ENCODE results near the gene LRP4.

The LRP4 gene

DNA sequence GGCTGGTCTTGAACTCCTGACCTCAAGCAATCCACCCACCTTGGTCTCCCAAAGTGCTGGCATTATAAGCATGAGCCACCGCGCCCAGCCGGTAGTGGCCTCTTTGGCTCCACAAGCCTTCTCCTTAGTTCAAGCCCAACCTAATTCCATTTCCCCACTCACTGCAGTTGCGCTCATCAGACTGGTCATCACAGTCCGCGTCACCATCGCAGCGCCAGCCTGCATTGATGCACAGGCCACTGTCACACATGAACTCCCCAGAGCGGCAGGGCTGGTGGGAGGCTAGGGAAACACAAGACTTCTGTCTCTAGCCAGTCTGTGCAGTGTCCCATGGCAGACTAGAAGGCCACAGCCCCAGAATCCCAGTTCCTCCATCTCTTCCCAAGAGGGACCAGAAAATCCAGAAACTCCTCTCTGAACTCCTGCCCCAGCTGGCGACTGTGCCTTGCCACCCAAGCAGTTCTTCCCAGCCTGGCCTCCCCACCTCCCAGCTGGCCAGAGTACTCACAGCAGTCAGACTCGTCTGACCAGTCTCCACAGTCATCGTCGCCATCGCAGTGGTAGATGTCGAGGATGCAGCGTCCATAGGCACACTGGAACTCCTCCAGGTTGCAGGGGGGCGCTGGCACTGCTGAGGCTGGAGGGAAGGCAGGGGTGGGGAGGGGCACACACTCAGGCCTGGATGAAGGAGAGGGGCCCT is 19.8 kb downstream of the LRP4 start:
- TF ChIP-seq, protein P1, sequence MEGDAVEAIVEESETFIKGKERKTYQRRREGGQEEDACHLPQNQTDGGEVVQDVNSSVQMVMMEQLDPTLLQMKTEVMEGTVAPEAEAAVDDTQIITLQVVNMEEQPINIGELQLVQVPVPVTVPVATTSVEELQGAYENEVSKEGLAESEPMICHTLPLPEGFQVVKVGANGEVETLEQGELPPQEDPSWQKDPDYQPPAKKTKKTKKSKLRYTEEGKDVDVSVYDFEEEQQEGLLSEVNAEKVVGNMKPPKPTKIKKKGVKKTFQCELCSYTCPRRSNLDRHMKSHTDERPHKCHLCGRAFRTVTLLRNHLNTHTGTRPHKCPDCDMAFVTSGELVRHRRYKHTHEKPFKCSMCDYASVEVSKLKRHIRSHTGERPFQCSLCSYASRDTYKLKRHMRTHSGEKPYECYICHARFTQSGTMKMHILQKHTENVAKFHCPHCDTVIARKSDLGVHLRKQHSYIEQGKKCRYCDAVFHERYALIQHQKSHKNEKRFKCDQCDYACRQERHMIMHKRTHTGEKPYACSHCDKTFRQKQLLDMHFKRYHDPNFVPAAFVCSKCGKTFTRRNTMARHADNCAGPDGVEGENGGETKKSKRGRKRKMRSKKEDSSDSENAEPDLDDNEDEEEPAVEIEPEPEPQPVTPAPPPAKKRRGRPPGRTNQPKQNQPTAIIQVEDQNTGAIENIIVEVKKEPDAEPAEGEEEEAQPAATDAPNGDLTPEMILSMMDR (IDR thresholded peaks at IDR 0.05; ENCODE audit: low read depth, low read length), result no peak
- peaks cover 4% of the 10 kb centered on the region for H3K9me3 ChIP-seq (ENCODE audit: severe bottlenecking)
- H3K27me3 ChIP-seq (ENCODE audit: insufficient read depth, low read depth, severe bottlenecking), result no peaks in the 10 kb centered on the region
- DNase-seq, result no peak
- H3K27ac ChIP-seq, result no peak overlapping the region
- peaks cover 41% of the 10 kb centered on the region for H3K36me3 ChIP-seq
- no peak overlapping the region for H3K4me3 ChIP-seq (ENCODE audit: low read depth, low read length)

- H3K4me3 ChIP-seq (ENCODE audit: low read depth, low read length), result no peak overlapping the region
- H3K36me3 ChIP-seq, result peaks cover 47% of the 10 kb centered on the region
- H3K9me3 ChIP-seq (ENCODE audit: severe bottlenecking), result peaks cover 4% of the 10 kb centered on the region
- peak; percentile 26 for DNase-seq
- no peak overlapping the region for H3K27ac ChIP-seq
- H3K27me3 ChIP-seq (ENCODE audit: insufficient read depth, low read depth, severe bottlenecking), result no peaks in the 10 kb centered on the region
- TF ChIP-seq, protein P1 (IDR thresholded peaks at IDR 0.05; ENCODE audit: low read depth, low read length), result peak; percentile 41; the same call in 1 of the 2 replicates
These were observed 21.5 kb downstream of the LRP4 start for GRCh38 chr11:46896719-46897406.

- no peak for DNase-seq
- no peak overlapping the region for H3K27ac ChIP-seq
- H3K36me3 ChIP-seq, result peaks cover 47% of the 10 kb centered on the region
- H3K9me3 ChIP-seq (ENCODE audit: severe bottlenecking), result peaks cover 4% of the 10 kb centered on the region
- no peaks in the 10 kb centered on the region for H3K27me3 ChIP-seq (ENCODE audit: insufficient read depth, low read depth, severe bottlenecking)
- no peak overlapping the region for H3K4me3 ChIP-seq (ENCODE audit: low read depth, low read length)
- TF ChIP-seq, protein P1 (IDR thresholded peaks at IDR 0.05; ENCODE audit: low read depth, low read length), result no peak
These were observed 22.5 kb downstream of the LRP4 start for GRCh38 chr11:46895821-46896220.

DNA sequence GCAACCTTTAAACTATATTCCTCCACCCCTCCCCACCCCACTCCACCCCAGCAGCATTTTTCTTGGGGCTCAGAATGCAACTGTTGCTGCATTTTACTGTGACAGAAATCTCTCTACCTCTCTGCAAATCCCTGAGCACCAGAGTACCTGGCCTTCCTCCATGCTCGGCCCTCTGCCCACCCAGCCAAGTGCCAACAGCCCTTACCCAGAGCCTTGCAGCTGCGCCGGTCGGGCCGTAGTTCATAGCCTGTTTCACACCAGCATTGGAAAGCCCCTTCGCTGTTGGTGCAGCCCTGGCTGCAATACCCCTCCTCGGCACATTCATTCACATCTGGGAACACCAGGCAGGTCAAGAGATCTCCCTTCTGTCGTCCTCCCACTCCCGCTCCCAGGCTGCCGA is 23.4 kb downstream of the LRP4 start:
- TF ChIP-seq, protein P1 (IDR thresholded peaks at IDR 0.05; ENCODE audit: low read depth, low read length), result no peak
- Histone ChIP-seq H3K9me3 (ENCODE audit: severe bottlenecking) (peaks cover 4% of the 10 kb centered on the region), H3K27me3 (ENCODE audit: insufficient read depth, low read depth, severe bottlenecking) (no peaks in the 10 kb centered on the region), H3K36me3 (peaks cover 47% of the 10 kb centered on the region), H3K27ac (no peak overlapping the region), H3K4me3 (ENCODE audit: low read depth, low read length) (no peak overlapping the region)
- no peak for DNase-seq

- Histone ChIP-seq H3K9me3 (ENCODE audit: severe bottlenecking) (peaks cover 4% of the 10 kb centered on the region), H3K27ac (no peak overlapping the region), H3K36me3 (peaks cover 46% of the 10 kb centered on the region), H3K27me3 (ENCODE audit: insufficient read depth, low read depth, severe bottlenecking) (no peaks in the 10 kb centered on the region), H3K4me3 (ENCODE audit: low read depth, low read length) (no peak overlapping the region)
- TF ChIP-seq, protein P1 (IDR thresholded peaks at IDR 0.05; ENCODE audit: low read depth, low read length), result no peak
- DNase-seq, result no peak
These were observed 23.8 kb downstream of the LRP4 start for GRCh38 chr11:46894506-46894905.

Data from WERI-Rb-1 (cell line).